Activated naive CD4-positive, alpha-beta T cell treated with anti-CD3 and anti-CD28 coated beads, Interleukin-2, amount 50 U/mL, for 72 hours (primary cell): Measurements from ENCODE around the gene INCA1. TPM values are rescaled to one million over a fixed set of nuclear protein-coding genes. Genes with fewer than 3 reads are reported as not detected.

Source experiments
- ATAC-seq, 2 donors: fragments of 150-1000 bp; cut with Tn5 transposase; 2 replicates each; pipeline ENCODE4 v1.10.0; 2021; ENCODE audit warnings: mild to moderate bottlenecking in 2 of 2, moderate library complexity in 2 of 2
- DNase-seq, 2 donors: peaks; one replicate each; pipeline ENCODE4 v3.0.0; 2021 to 2022; ENCODE audit warnings: low spot score in 2 of 2
- H3K27ac Mint-ChIP-seq, 2 donors: one replicate each; pipeline ENCODE4 v1.8.0; 2022; ENCODE audit warnings: mild to moderate bottlenecking in 2 of 2, mixed read lengths in 2 of 2
- H3K36me3 Mint-ChIP-seq, 2 donors: one replicate each; pipeline ENCODE4 v1.8.0; 2022; ENCODE audit warnings: mixed read lengths in 2 of 2
- H3K9me3 Mint-ChIP-seq, 2 donors: one replicate each; pipeline ENCODE4 v1.8.0; 2022; ENCODE audit warnings: mixed read lengths in 2 of 2
- total RNA-seq, 2 donors: library from RNA; stranded (reverse); gene quantifications; one replicate each; pipeline ENCODE4 v1.2.3, GENCODE V29; 2022

Gene INCA1
- total RNA-seq, 2 donors from 2014 or later, result 0.53 to 2.6 TPM

- Mint-ChIP-seq H3K36me3 (peaks cover 5 to 12% of the 10 kb centered on the region in 2 donors), H3K27ac (peak within 1 kb of the TSS; percentile 91 to 97), H3K9me3 (no peaks in the 10 kb centered on the region)
- peak; percentile 92 to 95 for ATAC-seq
- DNase-seq, result peak; percentile 85 to 88
These were observed 10.2 kb downstream of the INCA1 start, which contains the start of gene CAMTA2 for GRCh38 chr17:4986951-4987766. CAMTA2 (minus strand) TSS chr17:4987675; CDS start chr17:4986222, 1,453 bp downstream.

GRCh38 chr17:4986403-4986802 is 10.9 kb downstream of the INCA1 start:
- Mint-ChIP-seq H3K9me3 (no peaks in the 10 kb centered on the region), H3K36me3 (peaks cover 5 to 12% of the 10 kb centered on the region in 2 donors), H3K27ac (peak overlapping the region; percentile 89 to 91)
- ATAC-seq, result no peak
- no peak for DNase-seq

GRCh38 chr17:4982305-4982704 is 15.0 kb downstream of the INCA1 start:
- DNase-seq (no peak), ATAC-seq (no peak)
- Mint-ChIP-seq H3K9me3 (no peaks in the 10 kb centered on the region), H3K27ac (no peak overlapping the region), H3K36me3 (peaks cover 6 to 11% of the 10 kb centered on the region in 2 donors)

- Mint-ChIP-seq H3K36me3 (peaks cover 6 to 11% of the 10 kb centered on the region in 2 donors), H3K27ac (peak overlapping the region; percentile 46 to 92), H3K9me3 (no peaks in the 10 kb centered on the region)
- ATAC-seq, result peak; percentile 88 to 90
- DNase-seq, result peak in 1 of 2 donors; percentile 74
These were observed 16.6 kb downstream of the INCA1 start for GRCh38 chr17:4980644-4981216.

- no peaks in the 10 kb centered on the region for H3K9me3 Mint-ChIP-seq
- peaks cover 6 to 11% of the 10 kb centered on the region in 2 donors for H3K36me3 Mint-ChIP-seq
- DNase-seq (no peak), ATAC-seq (no peak)
- H3K27ac Mint-ChIP-seq, result no peak overlapping the region
These were observed 18.6 kb downstream of the INCA1 start for GRCh38 chr17:4978726-4979125.

GRCh38 chr17:4974115-4974670 is 23.1 kb downstream of the INCA1 start:
- no peak for ATAC-seq
- H3K9me3 Mint-ChIP-seq, result no peaks in the 10 kb centered on the region
- DNase-seq, result no peak
- H3K36me3 Mint-ChIP-seq, result peaks cover 6 to 9% of the 10 kb centered on the region in 2 donors
- H3K27ac Mint-ChIP-seq, result peak overlapping the region; percentile 56 to 73

- no peak for DNase-seq
- ATAC-seq, result no peak
- no peaks in the 10 kb centered on the region for H3K9me3 Mint-ChIP-seq
- H3K36me3 Mint-ChIP-seq, result peaks cover 6 to 9% of the 10 kb centered on the region in 2 donors
- peak overlapping the region; percentile 73 to 75 for H3K27ac Mint-ChIP-seq
These were observed 23.8 kb downstream of the INCA1 start for GRCh38 chr17:4973256-4974114.

GRCh38 chr17:4972752-4973151 is 24.6 kb downstream of the INCA1 start:
- ATAC-seq, result no peak
- H3K36me3 Mint-ChIP-seq, result peaks cover 6 to 9% of the 10 kb centered on the region in 2 donors
- H3K9me3 Mint-ChIP-seq, result no peaks in the 10 kb centered on the region
- H3K27ac Mint-ChIP-seq, result peak overlapping the region in 1 of 2 donors; percentile 73
- DNase-seq, result no peak

GRCh38 chr17:4972322-4972721 is 25.0 kb downstream of the INCA1 start:
- ATAC-seq, result no peak
- Mint-ChIP-seq H3K9me3 (no peaks in the 10 kb centered on the region), H3K36me3 (peaks cover 6 to 9% of the 10 kb centered on the region in 2 donors)

GRCh38 chr17:4971826-4972225 is 25.5 kb downstream of the INCA1 start:
- no peaks in the 10 kb centered on the region for H3K9me3 Mint-ChIP-seq
- ATAC-seq, result no peak
- no peak for DNase-seq
- peaks cover 6 to 9% of the 10 kb centered on the region in 2 donors for H3K36me3 Mint-ChIP-seq
- peak overlapping the region; percentile 32 to 73 for H3K27ac Mint-ChIP-seq

More at GRCh38 chr17:4972322-4972721, 25.0 kb downstream of the INCA1 start:
- no peak for DNase-seq
- H3K27ac Mint-ChIP-seq, result peak overlapping the region; percentile 32 to 73

GRCh38 chr17:4970273-4970672 is 27.0 kb downstream of the INCA1 start:
- ATAC-seq, result no peak
- H3K9me3 Mint-ChIP-seq, result no peaks in the 10 kb centered on the region
- peak overlapping the region in 1 of 2 donors; percentile 93 for H3K27ac Mint-ChIP-seq
- peaks cover 15 to 22% of the 10 kb centered on the region in 2 donors for H3K36me3 Mint-ChIP-seq
- DNase-seq, result no peak

GRCh38 chr17:4969551-4970173 is 27.7 kb downstream of the INCA1 start:
- Mint-ChIP-seq H3K27ac (no peak overlapping the region), H3K9me3 (no peaks in the 10 kb centered on the region), H3K36me3 (peaks cover 15 to 28% of the 10 kb centered on the region in 2 donors)
- DNase-seq, result peak; percentile 29 to 79
- peak in 1 of 2 donors; percentile 27 for ATAC-seq

GRCh38 chr17:4969047-4969550 is 28.2 kb downstream of the INCA1 start:
- no peaks in the 10 kb centered on the region for H3K9me3 Mint-ChIP-seq
- ATAC-seq (peak; percentile 47 to 49), DNase-seq (peak; percentile 54 to 77)
- H3K36me3 Mint-ChIP-seq, result peaks cover 15 to 30% of the 10 kb centered on the region in 2 donors
- H3K27ac Mint-ChIP-seq, result no peak overlapping the region

- no peak overlapping the region for H3K27ac Mint-ChIP-seq
- ATAC-seq, result no peak
- DNase-seq, result peak; percentile 33 to 73
- no peaks in the 10 kb centered on the region for H3K9me3 Mint-ChIP-seq
- peaks cover 15 to 30% of the 10 kb centered on the region in 2 donors for H3K36me3 Mint-ChIP-seq
These were observed 28.8 kb downstream of the INCA1 start for GRCh38 chr17:4968486-4969046.
